WTC11 (cell line): ENCODE measurements around the gene ASXL3. TPM values are rescaled to one million over a fixed set of nuclear protein-coding genes. Genes with fewer than 3 reads are reported as not detected.

Experiments used
- ATAC-seq: fragments of 200-7000 bp; cut with Tn5 transposase; 2 replicates; pipeline ENCODE4 v1.10.0; 2021; ENCODE audit warnings: mild to moderate bottlenecking, moderate library complexity
- CTCF ChIA-PET: fragments of 300-600 bp; sonication (Branson Sonifier 250); formaldehyde crosslinking; loops from one replicate; lab custom pipeline; 2021; ENCODE audit warnings: antibody characterized with exemption; lab: Charles Lee
- POLR2A ChIA-PET: fragments of 350-600 bp; sonication (Branson Sonifier 250); formaldehyde crosslinking; loops from one replicate; lab custom pipeline; 2021; ENCODE audit warnings: antibody characterized with exemption; lab: Charles Lee
- DNase-seq: peaks from one replicate; pipeline ENCODE4 v3.0.0; 2021; ENCODE audit warnings: low spot score
- H3K27ac Mint-ChIP-seq: 2 replicates; pipeline ENCODE4 v1.8.0; 2021; ENCODE audit warnings: mixed read lengths
- H3K27me3 Mint-ChIP-seq: 2 replicates; pipeline ENCODE4 v1.8.0; 2021; ENCODE audit warnings: low read depth, mild to moderate bottlenecking, moderate library complexity, mixed read lengths
- H3K36me3 Mint-ChIP-seq: 2 replicates; pipeline ENCODE4 v1.8.0; 2021; ENCODE audit warnings: mixed read lengths
- H3K4me1 Mint-ChIP-seq: 2 replicates; pipeline ENCODE4 v1.8.0; 2022; ENCODE audit warnings: mixed read lengths
- H3K4me3 Mint-ChIP-seq: 2 replicates; pipeline ENCODE4 v1.8.0; 2021; ENCODE audit warnings: mild to moderate bottlenecking, moderate library complexity, mixed read lengths
- H3K9me3 Mint-ChIP-seq: 2 replicates; pipeline ENCODE4 v1.8.0; 2021; ENCODE audit warnings: mixed read lengths
- EMX1 ChIP-seq: fragments of 250-450 bp; sonication (Bioruptor Pico); IDR thresholded peaks from 2 replicates; pipeline ENCODE4 v1.8.0; 2021; ENCODE audit warnings: mild to moderate bottlenecking
- ETV6 ChIP-seq: sonication (generic); formaldehyde crosslinking; IDR thresholded peaks from 2 replicates; pipeline ENCODE4 v1.8.1; 2022; ENCODE audit warnings: mild to moderate bottlenecking, missing genetic modification reagents
- HMGA2 ChIP-seq: fragments of 250-450 bp; sonication (Bioruptor Pico); IDR thresholded peaks from 2 replicates; pipeline ENCODE4 v1.4.0; 2021; ENCODE audit warnings: mild to moderate bottlenecking, moderate library complexity
- IRF2 ChIP-seq: sonication (generic); formaldehyde crosslinking; IDR thresholded peaks from 2 replicates; pipeline ENCODE4 v1.8.0; 2022; ENCODE audit warnings: low read depth, missing genetic modification reagents, borderline replicate concordance
- NR2C2 ChIP-seq: sonication (generic); formaldehyde crosslinking; IDR thresholded peaks from 2 replicates; pipeline ENCODE4 v1.8.0; 2022; ENCODE audit warnings: mild to moderate bottlenecking, missing genetic modification reagents
- NR3C1 ChIP-seq: sonication (generic); formaldehyde crosslinking; conservative IDR thresholded peaks from 2 replicates; pipeline ENCODE4 v1.8.1; 2023; ENCODE audit warnings: low read depth, mild to moderate bottlenecking, missing genetic modification reagents
- total RNA-seq: library from RNA; stranded (reverse); gene quantifications from 3 replicates; pipeline ENCODE4 v1.2.3, GENCODE V29; 2021
- TF ChIP-seq, protein P1 (sequence below): fragments of 250-450 bp; sonication (Bioruptor Pico); IDR thresholded peaks from 2 replicates; pipeline ENCODE4 v1.9.0; 2021; ENCODE audit warnings: mild to moderate bottlenecking
- TF ChIP-seq, protein P2 (sequence below): sonication (generic); formaldehyde crosslinking; IDR thresholded peaks from 2 replicates; pipeline ENCODE4 v1.8.1; 2022; ENCODE audit warnings: low read depth, missing genetic modification reagents, borderline replicate concordance
- TF ChIP-seq, protein P3 (sequence below): sonication (generic); formaldehyde crosslinking; IDR thresholded peaks from 2 replicates; pipeline ENCODE4 v1.8.0; 2022; ENCODE audit warnings: mild to moderate bottlenecking, missing genetic modification reagents
- TF ChIP-seq, protein P4 (sequence below): fragments of 200-600 bp; IDR thresholded peaks from 2 replicates; pipeline ENCODE4 v1.8.0; 2022; ENCODE audit warnings: antibody characterized with exemption
- TF ChIP-seq, protein P5 (sequence below): sonication (generic); formaldehyde crosslinking; IDR thresholded peaks from 2 replicates; pipeline ENCODE4 v1.8.0; 2023; ENCODE audit warnings: missing genetic modification reagents
- TF ChIP-seq, protein P6 (sequence below): sonication (generic); formaldehyde crosslinking; IDR thresholded peaks from 2 replicates; pipeline ENCODE4 v1.8.1; 2023; ENCODE audit warnings: mild to moderate bottlenecking, missing genetic modification reagents
- TF ChIP-seq, protein P7 (sequence below): sonication (generic); formaldehyde crosslinking; IDR thresholded peaks from 2 replicates; pipeline ENCODE4 v1.8.1; 2023; ENCODE audit warnings: mild to moderate bottlenecking, missing genetic modification reagents
- TF ChIP-seq, protein P8 (sequence below): sonication (generic); formaldehyde crosslinking; IDR thresholded peaks from 2 replicates; pipeline ENCODE4 v1.8.0; 2022; ENCODE audit warnings: mild to moderate bottlenecking, missing genetic modification reagents
- TF ChIP-seq, protein P9 (sequence below): sonication (generic); formaldehyde crosslinking; IDR thresholded peaks from 2 replicates; pipeline ENCODE4 v1.8.0; 2022; ENCODE audit warnings: mild to moderate bottlenecking, missing genetic modification reagents

ASXL3 gene
- total RNA-seq, 1 experiment from 2014 or later: 0.35 TPM

DNA sequence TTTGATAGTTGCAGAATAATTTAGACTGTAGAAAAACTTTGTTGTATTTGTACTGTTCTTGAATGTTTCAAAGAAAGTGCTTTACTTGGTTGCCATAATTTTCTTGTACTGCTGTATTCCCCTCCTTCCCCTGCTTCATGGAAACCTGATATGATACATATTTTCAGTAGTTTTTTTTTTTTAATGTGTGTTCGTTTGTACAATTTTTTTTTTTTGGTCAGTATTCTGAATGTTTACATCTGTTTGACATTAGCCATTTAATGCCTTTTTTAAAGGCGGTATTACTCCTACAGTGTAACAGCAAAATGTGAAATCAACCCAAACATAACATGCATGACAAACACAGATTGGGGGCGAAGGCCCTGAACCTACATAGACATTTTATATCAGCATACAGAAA, 172.3 kb downstream of the ASXL3 start:
- no peaks in the 10 kb centered on the region for H3K36me3 Mint-ChIP-seq
- no peak overlapping the region for H3K27ac Mint-ChIP-seq
- POLR2A ChIA-PET: no interaction called here
- H3K27me3 Mint-ChIP-seq: no peaks in the 10 kb centered on the region
- TF ChIP-seq, protein P1, sequence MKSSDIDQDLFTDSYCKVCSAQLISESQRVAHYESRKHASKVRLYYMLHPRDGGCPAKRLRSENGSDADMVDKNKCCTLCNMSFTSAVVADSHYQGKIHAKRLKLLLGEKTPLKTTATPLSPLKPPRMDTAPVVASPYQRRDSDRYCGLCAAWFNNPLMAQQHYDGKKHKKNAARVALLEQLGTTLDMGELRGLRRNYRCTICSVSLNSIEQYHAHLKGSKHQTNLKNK (CRISPR knock-in tag): no peak
- TF ChIP-seq, protein P2, sequence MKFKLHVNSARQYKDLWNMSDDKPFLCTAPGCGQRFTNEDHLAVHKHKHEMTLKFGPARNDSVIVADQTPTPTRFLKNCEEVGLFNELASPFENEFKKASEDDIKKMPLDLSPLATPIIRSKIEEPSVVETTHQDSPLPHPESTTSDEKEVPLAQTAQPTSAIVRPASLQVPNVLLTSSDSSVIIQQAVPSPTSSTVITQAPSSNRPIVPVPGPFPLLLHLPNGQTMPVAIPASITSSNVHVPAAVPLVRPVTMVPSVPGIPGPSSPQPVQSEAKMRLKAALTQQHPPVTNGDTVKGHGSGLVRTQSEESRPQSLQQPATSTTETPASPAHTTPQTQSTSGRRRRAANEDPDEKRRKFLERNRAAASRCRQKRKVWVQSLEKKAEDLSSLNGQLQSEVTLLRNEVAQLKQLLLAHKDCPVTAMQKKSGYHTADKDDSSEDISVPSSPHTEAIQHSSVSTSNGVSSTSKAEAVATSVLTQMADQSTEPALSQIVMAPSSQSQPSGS (CRISPR knock-in tag): no peak
- TF ChIP-seq, protein P3, sequence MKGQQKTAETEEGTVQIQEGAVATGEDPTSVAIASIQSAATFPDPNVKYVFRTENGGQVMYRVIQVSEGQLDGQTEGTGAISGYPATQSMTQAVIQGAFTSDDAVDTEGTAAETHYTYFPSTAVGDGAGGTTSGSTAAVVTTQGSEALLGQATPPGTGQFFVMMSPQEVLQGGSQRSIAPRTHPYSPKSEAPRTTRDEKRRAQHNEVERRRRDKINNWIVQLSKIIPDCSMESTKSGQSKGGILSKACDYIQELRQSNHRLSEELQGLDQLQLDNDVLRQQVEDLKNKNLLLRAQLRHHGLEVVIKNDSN: no peak
- TF ChIP-seq ETV6: no peak
- TF ChIP-seq, protein P4, sequence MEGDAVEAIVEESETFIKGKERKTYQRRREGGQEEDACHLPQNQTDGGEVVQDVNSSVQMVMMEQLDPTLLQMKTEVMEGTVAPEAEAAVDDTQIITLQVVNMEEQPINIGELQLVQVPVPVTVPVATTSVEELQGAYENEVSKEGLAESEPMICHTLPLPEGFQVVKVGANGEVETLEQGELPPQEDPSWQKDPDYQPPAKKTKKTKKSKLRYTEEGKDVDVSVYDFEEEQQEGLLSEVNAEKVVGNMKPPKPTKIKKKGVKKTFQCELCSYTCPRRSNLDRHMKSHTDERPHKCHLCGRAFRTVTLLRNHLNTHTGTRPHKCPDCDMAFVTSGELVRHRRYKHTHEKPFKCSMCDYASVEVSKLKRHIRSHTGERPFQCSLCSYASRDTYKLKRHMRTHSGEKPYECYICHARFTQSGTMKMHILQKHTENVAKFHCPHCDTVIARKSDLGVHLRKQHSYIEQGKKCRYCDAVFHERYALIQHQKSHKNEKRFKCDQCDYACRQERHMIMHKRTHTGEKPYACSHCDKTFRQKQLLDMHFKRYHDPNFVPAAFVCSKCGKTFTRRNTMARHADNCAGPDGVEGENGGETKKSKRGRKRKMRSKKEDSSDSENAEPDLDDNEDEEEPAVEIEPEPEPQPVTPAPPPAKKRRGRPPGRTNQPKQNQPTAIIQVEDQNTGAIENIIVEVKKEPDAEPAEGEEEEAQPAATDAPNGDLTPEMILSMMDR: no peak
- TF ChIP-seq, protein P5, sequence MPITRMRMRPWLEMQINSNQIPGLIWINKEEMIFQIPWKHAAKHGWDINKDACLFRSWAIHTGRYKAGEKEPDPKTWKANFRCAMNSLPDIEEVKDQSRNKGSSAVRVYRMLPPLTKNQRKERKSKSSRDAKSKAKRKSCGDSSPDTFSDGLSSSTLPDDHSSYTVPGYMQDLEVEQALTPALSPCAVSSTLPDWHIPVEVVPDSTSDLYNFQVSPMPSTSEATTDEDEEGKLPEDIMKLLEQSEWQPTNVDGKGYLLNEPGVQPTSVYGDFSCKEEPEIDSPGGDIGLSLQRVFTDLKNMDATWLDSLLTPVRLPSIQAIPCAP (CRISPR knock-in tag): no peak
- no peak for TF ChIP-seq EMX1 (CRISPR knock-in tag)
- TF ChIP-seq NR3C1 (CRISPR knock-in tag): no peak
- TF ChIP-seq, protein P6, sequence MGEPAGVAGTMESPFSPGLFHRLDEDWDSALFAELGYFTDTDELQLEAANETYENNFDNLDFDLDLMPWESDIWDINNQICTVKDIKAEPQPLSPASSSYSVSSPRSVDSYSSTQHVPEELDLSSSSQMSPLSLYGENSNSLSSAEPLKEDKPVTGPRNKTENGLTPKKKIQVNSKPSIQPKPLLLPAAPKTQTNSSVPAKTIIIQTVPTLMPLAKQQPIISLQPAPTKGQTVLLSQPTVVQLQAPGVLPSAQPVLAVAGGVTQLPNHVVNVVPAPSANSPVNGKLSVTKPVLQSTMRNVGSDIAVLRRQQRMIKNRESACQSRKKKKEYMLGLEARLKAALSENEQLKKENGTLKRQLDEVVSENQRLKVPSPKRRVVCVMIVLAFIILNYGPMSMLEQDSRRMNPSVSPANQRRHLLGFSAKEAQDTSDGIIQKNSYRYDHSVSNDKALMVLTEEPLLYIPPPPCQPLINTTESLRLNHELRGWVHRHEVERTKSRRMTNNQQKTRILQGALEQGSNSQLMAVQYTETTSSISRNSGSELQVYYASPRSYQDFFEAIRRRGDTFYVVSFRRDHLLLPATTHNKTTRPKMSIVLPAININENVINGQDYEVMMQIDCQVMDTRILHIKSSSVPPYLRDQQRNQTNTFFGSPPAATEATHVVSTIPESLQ (CRISPR knock-in tag): no peak
- TF ChIP-seq, protein P7, sequence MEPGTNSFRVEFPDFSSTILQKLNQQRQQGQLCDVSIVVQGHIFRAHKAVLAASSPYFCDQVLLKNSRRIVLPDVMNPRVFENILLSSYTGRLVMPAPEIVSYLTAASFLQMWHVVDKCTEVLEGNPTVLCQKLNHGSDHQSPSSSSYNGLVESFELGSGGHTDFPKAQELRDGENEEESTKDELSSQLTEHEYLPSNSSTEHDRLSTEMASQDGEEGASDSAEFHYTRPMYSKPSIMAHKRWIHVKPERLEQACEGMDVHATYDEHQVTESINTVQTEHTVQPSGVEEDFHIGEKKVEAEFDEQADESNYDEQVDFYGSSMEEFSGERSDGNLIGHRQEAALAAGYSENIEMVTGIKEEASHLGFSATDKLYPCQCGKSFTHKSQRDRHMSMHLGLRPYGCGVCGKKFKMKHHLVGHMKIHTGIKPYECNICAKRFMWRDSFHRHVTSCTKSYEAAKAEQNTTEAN (CRISPR knock-in tag): no peak
- TF ChIP-seq, protein P8, sequence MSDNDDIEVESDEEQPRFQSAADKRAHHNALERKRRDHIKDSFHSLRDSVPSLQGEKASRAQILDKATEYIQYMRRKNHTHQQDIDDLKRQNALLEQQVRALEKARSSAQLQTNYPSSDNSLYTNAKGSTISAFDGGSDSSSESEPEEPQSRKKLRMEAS (CRISPR knock-in tag): no peak
- no peak for TF ChIP-seq IRF2 (CRISPR knock-in tag)
- no peak for TF ChIP-seq NR2C2 (CRISPR knock-in tag)
- no peak for TF ChIP-seq HMGA2 (CRISPR knock-in tag)
- peaks cover 18% of the 10 kb centered on the region for H3K4me1 Mint-ChIP-seq
- no peaks in the 10 kb centered on the region for H3K9me3 Mint-ChIP-seq
- no peak for DNase-seq
- ATAC-seq: no peak
- no peak overlapping the region for H3K4me3 Mint-ChIP-seq
- CTCF ChIA-PET: interaction anchor here (0.8 to 2.1 kb wide), 2 partner anchors 11 to 519 kb away, joined by 3 to 6 read pairs; no protein-coding TSS in a partner anchor

DNA sequence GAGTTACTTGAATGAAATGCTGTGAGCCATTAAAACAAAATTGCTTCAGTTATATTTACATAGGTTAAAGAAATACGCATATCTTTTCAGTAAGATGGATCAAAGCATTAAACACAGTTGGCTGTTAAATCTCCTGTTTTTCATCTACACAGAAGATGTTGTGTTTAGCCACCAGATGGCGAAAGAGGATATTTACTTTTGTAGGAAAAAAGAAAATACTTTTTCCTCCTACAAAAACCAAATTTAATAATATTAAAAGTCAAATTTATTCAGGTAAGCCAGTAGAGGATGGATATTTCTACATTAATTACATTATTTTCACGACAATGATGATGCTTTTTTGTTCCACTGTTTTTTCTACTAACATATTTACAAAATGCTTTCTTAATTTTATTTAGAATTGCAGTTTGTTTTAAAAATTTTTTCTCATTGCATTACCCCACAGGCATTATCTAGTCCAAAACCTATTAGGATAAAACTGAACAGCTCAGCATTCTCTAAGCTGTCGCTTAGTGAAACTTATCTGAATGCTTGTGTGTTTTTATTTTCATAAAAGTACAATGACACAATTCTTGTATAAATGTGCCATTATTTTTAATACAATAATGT, 173.7 kb downstream of the ASXL3 start:
- no peaks in the 10 kb centered on the region for H3K36me3 Mint-ChIP-seq
- ATAC-seq: no peak
- H3K27me3 Mint-ChIP-seq: no peaks in the 10 kb centered on the region
- TF ChIP-seq, protein P9, sequence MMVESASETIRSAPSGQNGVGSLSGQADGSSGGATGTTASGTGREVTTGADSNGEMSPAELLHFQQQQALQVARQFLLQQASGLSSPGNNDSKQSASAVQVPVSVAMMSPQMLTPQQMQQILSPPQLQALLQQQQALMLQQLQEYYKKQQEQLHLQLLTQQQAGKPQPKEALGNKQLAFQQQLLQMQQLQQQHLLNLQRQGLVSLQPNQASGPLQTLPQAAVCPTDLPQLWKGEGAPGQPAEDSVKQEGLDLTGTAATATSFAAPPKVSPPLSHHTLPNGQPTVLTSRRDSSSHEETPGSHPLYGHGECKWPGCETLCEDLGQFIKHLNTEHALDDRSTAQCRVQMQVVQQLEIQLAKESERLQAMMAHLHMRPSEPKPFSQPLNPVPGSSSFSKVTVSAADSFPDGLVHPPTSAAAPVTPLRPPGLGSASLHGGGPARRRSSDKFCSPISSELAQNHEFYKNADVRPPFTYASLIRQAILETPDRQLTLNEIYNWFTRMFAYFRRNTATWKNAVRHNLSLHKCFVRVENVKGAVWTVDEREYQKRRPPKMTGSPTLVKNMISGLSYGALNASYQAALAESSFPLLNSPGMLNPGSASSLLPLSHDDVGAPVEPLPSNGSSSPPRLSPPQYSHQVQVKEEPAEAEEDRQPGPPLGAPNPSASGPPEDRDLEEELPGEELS (CRISPR knock-in tag): no peak
- TF ChIP-seq, protein P4: 0 out of 2 replicates have a peak, but pooled peaks have one; percentile 32
- DNase-seq: no peak
- no peak overlapping the region for H3K4me3 Mint-ChIP-seq
- peaks cover 12% of the 10 kb centered on the region for H3K4me1 Mint-ChIP-seq
- H3K9me3 Mint-ChIP-seq: no peaks in the 10 kb centered on the region
- CTCF ChIA-PET: no interaction called here
- H3K27ac Mint-ChIP-seq: no peak overlapping the region
- POLR2A ChIA-PET: no interaction called here
